NCI-H748 treated with DMSO at 0.1 percent for 48 hours (cell line): ENCODE results near the gene GPR33.
"Not testable (repeated sequence)": the region's sequence is repeated elsewhere in the genome, so short reads cannot be mapped to it uniquely, and the experiment has no call there.

ENCODE experiments used
- DNase-seq: peaks from one replicate; lab custom pipeline; 2025; lab: John Stamatoyannopoulos, UW

GPR33 gene

DNA sequence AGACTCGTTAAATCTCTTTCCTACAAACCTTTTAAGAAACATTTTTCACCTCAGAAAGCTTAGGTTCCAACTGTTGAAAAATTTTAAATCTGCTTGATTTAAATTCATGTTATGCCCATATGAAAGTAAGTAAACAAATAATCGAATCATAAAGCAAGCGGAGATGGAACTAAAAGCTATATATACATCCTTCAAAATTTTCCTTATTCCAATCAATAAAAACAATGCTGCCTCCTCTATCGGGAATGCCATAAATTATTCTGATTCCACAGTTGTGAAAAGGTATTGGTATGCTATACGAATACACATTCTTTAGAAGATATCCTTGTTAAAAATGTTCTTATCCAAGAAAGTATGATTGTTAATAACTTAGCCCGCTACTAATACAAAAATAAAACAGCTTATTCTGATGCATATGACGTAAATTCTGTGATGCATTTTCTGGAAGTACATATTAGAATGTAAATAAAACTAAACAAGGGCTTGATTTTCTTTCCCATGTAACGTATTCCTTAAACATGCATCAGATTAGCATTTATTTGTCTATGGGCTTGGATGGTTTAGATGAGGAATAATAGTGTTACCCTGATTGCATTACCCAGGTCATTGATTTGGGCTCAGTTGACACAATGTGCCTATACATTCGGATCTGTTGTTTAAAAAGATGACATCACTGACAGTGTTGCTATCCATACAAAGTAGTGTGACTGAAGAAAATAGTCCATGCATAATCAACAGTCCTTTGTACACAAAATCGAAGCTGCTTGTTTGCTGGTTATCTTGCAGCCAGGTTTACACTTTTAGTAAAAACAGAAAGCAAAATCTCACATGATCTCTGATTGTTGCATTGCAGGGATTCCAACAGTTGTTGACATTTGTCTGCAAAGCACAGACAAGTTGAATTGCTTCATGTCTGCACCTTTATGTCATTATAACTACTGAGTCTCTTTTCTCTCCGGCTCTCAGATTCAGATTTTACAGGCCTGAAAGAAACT, 29.9 kb downstream of the GPR33 start:
- DNase-seq, result peak; percentile 10

- DNase-seq, result peak; percentile 77
Measured at GRCh38 chr14:31456841-31457664, 30.8 kb downstream of the GPR33 start, which contains the start of gene DTD2. Gene DTD2 (minus strand): TSS chr14:31457506. CDS start chr14:31457393, 113 bp downstream.

DNA sequence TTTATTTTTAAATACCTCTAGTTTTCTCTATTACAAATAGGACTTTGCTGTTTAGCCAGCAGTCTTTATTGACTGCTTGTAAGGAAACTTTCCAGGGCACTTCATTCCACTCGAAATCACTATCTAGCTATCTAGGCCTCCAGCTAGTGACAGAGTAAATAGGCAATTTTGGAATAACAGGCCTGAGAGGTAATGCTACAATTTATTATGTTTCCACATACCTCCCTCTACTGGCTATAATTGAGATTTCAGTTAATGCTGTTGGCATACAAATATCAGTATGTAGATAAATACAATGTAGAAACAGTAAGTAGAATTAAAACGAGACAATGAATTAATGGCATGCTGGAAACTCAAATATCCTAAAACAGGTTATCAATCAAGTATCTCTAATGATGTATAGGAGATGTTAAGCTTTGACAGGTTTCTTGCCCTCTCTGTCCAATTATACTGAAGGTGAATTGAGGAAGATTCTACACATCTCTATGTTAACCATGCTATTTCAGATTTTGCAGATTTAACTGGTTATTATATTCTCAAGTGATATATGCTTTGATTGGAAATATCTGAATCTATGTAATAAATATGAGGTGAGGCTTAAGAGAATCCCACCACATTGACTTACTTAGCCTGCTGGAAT, 37.7 kb downstream of the GPR33 start:
- peak; percentile 51 for DNase-seq

DNA sequence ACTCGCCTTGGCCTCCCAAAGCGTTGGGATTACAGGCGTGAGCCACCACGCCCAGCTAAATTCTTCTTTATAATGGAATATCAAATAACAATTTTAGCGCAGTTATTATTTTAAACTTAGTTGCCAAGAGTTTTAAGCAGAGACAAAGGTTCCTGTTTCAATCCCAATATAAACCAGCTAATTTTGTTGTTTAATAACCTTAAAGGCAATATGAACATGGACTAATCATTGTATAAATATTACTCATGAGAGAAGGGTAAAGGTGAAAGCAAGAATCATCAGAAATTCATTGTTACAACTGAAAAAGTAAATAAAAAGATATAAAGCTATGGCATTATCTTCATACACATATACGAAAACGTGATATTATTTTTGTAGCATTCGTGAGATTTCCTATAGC, 38.7 kb downstream of the GPR33 start:
- DNase-seq, result no peak

DNA sequence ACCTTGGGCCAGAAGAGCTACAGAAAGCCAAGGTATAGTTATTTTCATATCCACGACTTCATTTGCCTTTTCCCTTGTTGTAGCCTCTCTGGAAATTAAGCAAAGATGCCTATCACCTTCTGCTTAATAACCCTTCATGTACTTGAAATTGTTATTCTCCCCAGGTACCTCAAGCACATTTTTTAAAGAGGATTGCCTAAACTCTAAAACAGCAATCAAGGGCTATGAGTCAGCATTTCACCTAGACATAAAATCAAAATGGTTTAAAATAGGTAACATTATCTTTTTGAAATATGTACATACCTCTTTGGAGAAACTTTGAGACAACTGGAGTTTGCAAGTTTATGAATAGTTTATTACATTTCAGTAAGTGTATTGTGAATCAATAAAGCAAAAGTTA, 42.1 kb downstream of the GPR33 start:
- DNase-seq, result no peak

DNA sequence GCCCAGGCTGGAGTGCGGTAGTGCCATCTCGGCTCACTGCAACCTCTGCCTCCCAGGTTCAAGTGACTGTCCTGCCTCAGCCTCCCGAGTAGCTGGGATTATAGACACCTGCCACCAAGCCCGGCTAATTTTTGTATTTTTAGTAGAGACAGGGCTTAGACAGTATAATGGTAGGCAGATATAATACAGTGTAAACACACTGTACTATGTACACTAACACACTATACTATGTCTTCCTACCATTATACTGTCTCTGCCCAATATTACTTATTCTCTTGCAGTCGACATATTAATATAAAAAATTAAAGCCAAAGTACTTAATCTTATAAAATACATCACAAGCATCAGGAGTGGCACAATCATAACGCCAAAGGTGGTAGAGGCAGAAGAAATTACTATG, 45.6 kb downstream of the GPR33 start:
- DNase-seq, result no peak

DNA sequence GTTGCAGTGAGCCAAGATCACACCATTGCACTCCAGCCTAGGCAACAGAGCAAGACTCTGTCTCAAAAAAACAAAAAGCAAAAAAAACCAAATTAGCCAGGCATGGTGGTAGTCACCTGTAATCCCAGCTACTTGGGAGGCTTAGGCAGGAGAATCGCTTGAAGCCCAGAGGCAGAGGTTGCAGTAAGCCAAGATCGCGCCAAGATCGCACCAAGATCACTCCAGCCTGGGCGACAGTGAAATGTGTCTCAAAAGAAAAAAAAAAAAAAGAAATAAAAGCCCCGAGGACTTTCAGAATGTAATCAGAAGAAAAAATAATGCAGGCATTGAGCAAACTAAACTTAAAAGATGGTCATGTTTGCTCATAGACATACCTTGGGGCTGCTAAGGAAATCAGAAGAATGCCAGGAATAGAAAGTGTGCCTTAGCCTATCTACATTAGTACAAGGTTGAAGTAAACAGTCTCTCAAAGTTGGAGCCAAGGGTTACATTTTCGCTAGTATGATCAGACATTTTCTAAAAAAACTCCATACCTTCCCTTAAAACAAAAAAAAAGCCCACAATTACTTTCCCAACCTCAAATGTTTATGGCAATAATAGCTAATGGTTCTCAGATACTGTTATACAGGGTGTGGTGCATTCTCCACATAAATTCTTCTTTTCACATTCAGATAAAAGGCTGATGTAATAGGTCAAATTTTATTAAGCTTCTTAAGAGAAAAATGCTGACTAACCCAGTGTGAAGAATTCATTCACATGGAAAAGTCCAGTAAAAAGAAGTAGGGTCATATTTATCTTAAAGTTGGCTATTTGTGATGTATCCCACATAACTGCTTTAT, 46.3 kb downstream of the GPR33 start:
- no peak for DNase-seq

- DNase-seq, result no peak
Measured at GRCh38 chr14:31440280-31440679, 47.6 kb downstream of the GPR33 start.

DNA sequence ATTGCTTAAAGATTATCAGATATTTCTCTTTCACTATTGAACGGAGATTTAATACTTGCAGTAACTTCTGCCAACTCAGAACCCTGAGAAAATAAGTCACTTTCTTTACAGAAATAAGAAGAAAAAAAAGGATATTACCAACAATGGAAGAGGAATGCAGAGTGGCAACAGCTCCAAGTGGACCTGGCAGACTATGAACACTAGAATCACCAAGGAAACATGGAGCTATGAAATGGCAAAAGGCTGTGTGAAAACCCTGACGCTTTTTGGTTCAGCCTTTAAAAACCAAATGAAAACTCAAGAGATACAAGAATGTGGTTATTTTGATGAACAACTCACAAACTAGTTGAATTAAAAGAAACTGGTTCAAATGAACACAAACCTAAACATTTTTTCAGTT, 48.3 kb downstream of the GPR33 start:
- DNase-seq, result no peak

DNA sequence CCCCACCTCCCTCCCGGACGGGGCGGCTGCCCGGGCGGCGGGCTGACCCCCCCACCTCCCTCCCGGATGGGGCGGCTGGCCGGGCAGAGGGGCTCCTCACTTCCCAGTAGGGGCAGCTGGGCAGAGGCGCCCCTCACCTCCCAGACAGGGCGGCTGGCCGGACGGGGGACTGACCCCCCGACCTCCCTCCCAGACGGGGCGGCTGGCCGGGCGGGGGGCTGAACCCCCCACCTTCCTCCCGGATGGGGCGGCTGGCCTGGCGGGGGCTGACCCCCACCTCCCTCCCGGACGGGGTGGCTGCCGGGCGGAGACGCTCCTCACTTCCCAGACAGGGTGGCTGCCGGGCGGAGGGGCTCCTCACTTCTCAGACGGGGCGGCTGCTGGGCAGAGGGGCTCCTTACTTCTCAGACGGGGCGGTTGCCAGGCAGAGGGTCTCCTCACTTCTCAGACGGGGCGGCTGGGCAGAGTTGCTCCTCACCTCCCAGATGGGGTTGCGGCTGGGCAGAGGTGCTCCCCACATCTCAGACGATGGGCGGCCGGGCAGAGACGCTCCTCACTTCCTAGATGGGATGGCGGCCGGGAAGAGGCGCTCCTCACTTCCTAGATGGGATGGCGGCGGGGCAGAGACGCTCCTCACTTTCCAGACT, 50.7 kb downstream of the GPR33 start:
- DNase-seq, result not testable (repeated sequence)

- DNase-seq, result no peak
Measured at GRCh38 chr14:31435276-31435675, 52.6 kb downstream of the GPR33 start.
